GM12801 (cell line): Measurements from ENCODE around the gene IL1RAPL2.

ENCODE experiments used
- CTCF ChIP-seq: IDR thresholded peaks from one replicate; pipeline ENCODE4 v1.5.1; 2011; ENCODE audit warnings: control low read depth; ENCODE audit not compliant: insufficient read length; ENCODE audit errors: extremely low read depth

IL1RAPL2 gene

GRCh38 chrX:105553118-105553517 lies 987.1 kb downstream of the IL1RAPL2 start:
- TF ChIP-seq CTCF = no peak

- TF ChIP-seq CTCF = no peak
Measured at GRCh38 chrX:105564501-105564900, 998.5 kb downstream of the IL1RAPL2 start.

- TF ChIP-seq CTCF = no peak
Measured at GRCh38 chrX:105565856-105566255, 999.9 kb downstream of the IL1RAPL2 start.

- no peak for TF ChIP-seq CTCF
Measured at GRCh38 chrX:105567082-105567481, 1001.1 kb downstream of the IL1RAPL2 start.

GRCh38 chrX:105608745-105609144 lies 1042.7 kb downstream of the IL1RAPL2 start:
- TF ChIP-seq CTCF = no peak

GRCh38 chrX:105609530-105609929 lies 1043.5 kb downstream of the IL1RAPL2 start:
- TF ChIP-seq CTCF = no peak

GRCh38 chrX:105610411-105610810 lies 1044.4 kb downstream of the IL1RAPL2 start:
- TF ChIP-seq CTCF = no peak
